Mesenchymal stem cell (in vitro differentiated cells and primary cell): ENCODE measurements around the gene NSL1.

Source experiments
- DNase-seq: peaks from one replicate; pipeline ENCODE4 v3.0.0-alpha.2; 2013
- H2AFZ ChIP-seq: one replicate; pipeline ENCODE4 v1.6.1; 2013; ENCODE audit warnings: low read depth, mild to moderate bottlenecking, control low read depth, inconsistent platforms, low read length, moderate library complexity
- H2AK5ac ChIP-seq: 2 replicates; pipeline ENCODE4 v1.6.1; 2013; ENCODE audit warnings: low read length, moderate library complexity, mild to moderate bottlenecking, inconsistent platforms; ENCODE audit not compliant: severe bottlenecking
- H2BK120ac ChIP-seq: one replicate; pipeline ENCODE4 v1.6.1; 2013; ENCODE audit warnings: low read depth, mild to moderate bottlenecking, inconsistent platforms, low read length, moderate library complexity
- H2BK12ac ChIP-seq, 2 experiments: one replicate each; pipeline ENCODE4 v1.6.1; 2013; ENCODE audit warnings: inconsistent platforms in 2 of 2, low read length in 2 of 2, mild to moderate bottlenecking in 2 of 2, moderate library complexity in 2 of 2, control low read depth in 1 of 2
- H2BK15ac ChIP-seq: one replicate; pipeline ENCODE4 v1.6.1; 2013; ENCODE audit warnings: mild to moderate bottlenecking, low read depth, inconsistent platforms; ENCODE audit not compliant: poor library complexity, severe bottlenecking
- H2BK5ac ChIP-seq: 2 replicates; pipeline ENCODE4 v1.6.1; 2013; ENCODE audit warnings: low read depth, mild to moderate bottlenecking, low read length, control low read depth, inconsistent platforms; ENCODE audit not compliant: poor library complexity, severe bottlenecking
- H3K14ac ChIP-seq, 2 experiments: one replicate each; pipeline ENCODE4 v1.6.1; 2013; ENCODE audit warnings: inconsistent platforms in 2 of 2, low read length in 2 of 2, control low read depth in 1 of 2, mild to moderate bottlenecking in 1 of 2, moderate library complexity in 1 of 2
- H3K18ac ChIP-seq, 2 experiments: one replicate each; pipeline ENCODE4 v1.6.1; 2013; ENCODE audit warnings: inconsistent platforms in 2 of 2, low read length in 2 of 2, control low read depth in 1 of 2, low read depth in 1 of 2, mild to moderate bottlenecking in 1 of 2
- H3K23ac ChIP-seq, 2 experiments: one replicate each; pipeline ENCODE4 v1.6.1; 2013; ENCODE audit warnings: inconsistent platforms in 2 of 2, low read length in 2 of 2, mild to moderate bottlenecking in 2 of 2, moderate library complexity in 2 of 2, control low read depth in 1 of 2
- H3K27ac ChIP-seq: 2 replicates; pipeline ENCODE4 v1.5.1; 2013; ENCODE audit warnings: mild to moderate bottlenecking, moderate library complexity, low read length, control low read depth, inconsistent platforms; ENCODE audit not compliant: poor library complexity, severe bottlenecking
- H3K27me3 ChIP-seq, 2 experiments: 2 replicates each; pipeline versions ENCODE4 v1.6.1 to v1.7.0; 2013; ENCODE audit warnings: low read length in 2 of 2, mild to moderate bottlenecking in 2 of 2, moderate library complexity in 2 of 2, control low read depth in 1 of 2, inconsistent platforms in 1 of 2; ENCODE audit not compliant: control insufficient read depth in 1 of 2, insufficient read depth in 1 of 2
- H3K36me3 ChIP-seq, 2 experiments: 2 replicates each; pipeline versions ENCODE4 v1.6.1 to v1.7.0; 2013; ENCODE audit warnings: low read length in 2 of 2, control low read depth in 1 of 2, inconsistent platforms in 1 of 2, low read depth in 1 of 2, mild to moderate bottlenecking in 1 of 2; ENCODE audit not compliant: insufficient read depth in 2 of 2, control insufficient read depth in 1 of 2
- H3K4ac ChIP-seq, 2 experiments: one replicate each; pipeline ENCODE4 v1.6.1; 2013; ENCODE audit warnings: inconsistent platforms in 2 of 2, low read length in 2 of 2, mild to moderate bottlenecking in 2 of 2, moderate library complexity in 2 of 2, control low read depth in 1 of 2, low read depth in 1 of 2
- H3K4me1 ChIP-seq: 2 replicates; pipeline ENCODE4 v1.6.1; 2013; ENCODE audit warnings: low read depth, low read length, control low read depth; ENCODE audit not compliant: control insufficient read depth, insufficient read depth
- H3K4me2 ChIP-seq: 2 replicates; pipeline ENCODE4 v1.6.1; 2013; ENCODE audit warnings: low read length, mild to moderate bottlenecking, inconsistent platforms; ENCODE audit not compliant: poor library complexity, severe bottlenecking
- H3K4me3 ChIP-seq, 2 experiments: 2 replicates each; pipeline versions ENCODE4 v1.5.1 to v1.7.0; 2013; ENCODE audit warnings: low read length in 2 of 2, mild to moderate bottlenecking in 2 of 2, control low read depth in 1 of 2, low read depth in 1 of 2; ENCODE audit not compliant: insufficient read depth in 1 of 2
- H3K79me1 ChIP-seq: replicated peaks from 2 replicates; pipeline ENCODE4 v1.6.1; 2013; ENCODE audit warnings: mild to moderate bottlenecking, control low read depth, low read length, inconsistent platforms; ENCODE audit not compliant: poor library complexity, severe bottlenecking
- H3K9ac ChIP-seq: 2 replicates; pipeline ENCODE4 v1.7.0; 2013; ENCODE audit warnings: mild to moderate bottlenecking, low read length, moderate library complexity
- H3K9me3 ChIP-seq: 2 replicates; pipeline ENCODE4 v1.7.0; 2013; ENCODE audit warnings: mild to moderate bottlenecking, low read length; ENCODE audit not compliant: control insufficient read depth
- H4K8ac ChIP-seq: one replicate; pipeline ENCODE4 v1.6.1; 2013; ENCODE audit warnings: inconsistent platforms, mild to moderate bottlenecking, low read length, moderate library complexity
- H4K91ac ChIP-seq: one replicate; pipeline ENCODE4 v1.6.1; 2013; ENCODE audit warnings: mild to moderate bottlenecking, low read length, inconsistent platforms
- WGBS: methylation state at CpG from one replicate; pipeline ENCODE4 v1.1.7; 2013; ENCODE audit warnings: mixed read lengths; 5-methylcytosine and 5-hydroxymethylcytosine counted together

Gene NSL1

GRCh38 chr1:212827831-212828278 lies 36.3 kb upstream of the NSL1 start:
- 94% methylated on average over 4 of the region's 5 CpGs for whole genome bisulfite sequencing

GRCh38 chr1:212827171-212827776 lies 35.7 kb upstream of the NSL1 start:
- Histone ChIP-seq H3K9me3 (peaks cover 16% of the 10 kb centered on the region), H3K14ac (no peak overlapping the region), H3K18ac (no peak overlapping the region), H3K9ac (no peak overlapping the region), H3K4ac (no peak overlapping the region), H2BK5ac (no peak overlapping the region), H3K4me1 (no peaks in the 10 kb centered on the region), H3K36me3 (no peaks in the 10 kb centered on the region), H3K27me3 (no peaks in the 10 kb centered on the region), H3K23ac (no peak overlapping the region), H3K79me1 (no peaks in the 10 kb centered on the region), H2BK15ac (no peak overlapping the region), H3K4me3 (no peak overlapping the region), H2AFZ (no peak overlapping the region), H4K91ac (no peak overlapping the region), H4K8ac (no peak overlapping the region), H3K4me2 (no peak overlapping the region), H2BK12ac (no peak overlapping the region), H2BK120ac (no peak overlapping the region), H3K27ac (no peak overlapping the region), H2AK5ac (no peak overlapping the region)
- 95% methylated on average over 2 of the region's 4 CpGs for WGBS
- DNase-seq, result no peak

More at GRCh38 chr1:212827831-212828278, 36.3 kb upstream of the NSL1 start:
- no peaks in the 10 kb centered on the region for H3K4me1 ChIP-seq
- H3K4ac ChIP-seq, result no peak overlapping the region
- DNase-seq, result no peak
- H2BK12ac ChIP-seq, result no peak overlapping the region
- H3K4me3 ChIP-seq, result no peak overlapping the region
- H3K14ac ChIP-seq, result no peak overlapping the region
- no peak overlapping the region for H3K23ac ChIP-seq
- no peak overlapping the region for H3K4me2 ChIP-seq
- H2BK15ac ChIP-seq, result no peak overlapping the region
- H3K27ac ChIP-seq, result no peak overlapping the region
- H3K79me1 ChIP-seq, result no peaks in the 10 kb centered on the region
- no peak overlapping the region for H2BK5ac ChIP-seq
- no peak overlapping the region for H2AK5ac ChIP-seq
- H2BK120ac ChIP-seq, result no peak overlapping the region
- no peak overlapping the region for H3K18ac ChIP-seq
- no peak overlapping the region for H3K9ac ChIP-seq
- peaks cover 16% of the 10 kb centered on the region for H3K9me3 ChIP-seq
- no peak overlapping the region for H2AFZ ChIP-seq
- H3K36me3 ChIP-seq, result no peaks in the 10 kb centered on the region
- H4K91ac ChIP-seq, result no peak overlapping the region
- H4K8ac ChIP-seq, result no peak overlapping the region
- H3K27me3 ChIP-seq, result no peaks in the 10 kb centered on the region

GRCh38 chr1:212825798-212826452 lies 34.3 kb upstream of the NSL1 start:
- Histone ChIP-seq H3K4me2 (no peak overlapping the region), H3K14ac (no peak overlapping the region), H3K23ac (no peak overlapping the region), H3K27me3 (no peaks in the 10 kb centered on the region), H4K91ac (no peak overlapping the region), H3K18ac (no peak overlapping the region), H2BK12ac (no peak overlapping the region), H3K4me3 (peak overlapping the region in 1 of 2 experiments; percentile 18), H3K4me1 (no peaks in the 10 kb centered on the region), H3K9ac (no peak overlapping the region), H2AFZ (no peak overlapping the region), H4K8ac (no peak overlapping the region), H3K36me3 (no peaks in the 10 kb centered on the region), H3K4ac (no peak overlapping the region), H2BK15ac (no peak overlapping the region), H2BK120ac (no peak overlapping the region), H3K9me3 (peaks cover 16% of the 10 kb centered on the region), H2BK5ac (no peak overlapping the region), H3K27ac (no peak overlapping the region), H2AK5ac (no peak overlapping the region), H3K79me1 (no peaks in the 10 kb centered on the region)
- 93% methylated on average over 6 of the region's 6 CpGs for WGBS
- DNase-seq, result no peak

GRCh38 chr1:212824201-212824600 lies 32.6 kb upstream of the NSL1 start:
- no peak overlapping the region for H3K4ac ChIP-seq
- H3K27ac ChIP-seq, result no peak overlapping the region
- H3K4me3 ChIP-seq, result no peak overlapping the region
- H2AFZ ChIP-seq, result no peak overlapping the region
- no peak overlapping the region for H4K91ac ChIP-seq
- H2BK5ac ChIP-seq, result no peak overlapping the region
- no peak overlapping the region for H3K18ac ChIP-seq
- 93% methylated on average over 16 of the region's 16 CpGs for WGBS
- H3K79me1 ChIP-seq, result no peaks in the 10 kb centered on the region
- no peaks in the 10 kb centered on the region for H3K27me3 ChIP-seq
- H4K8ac ChIP-seq, result no peak overlapping the region
- DNase-seq, result no peak
- no peak overlapping the region for H2AK5ac ChIP-seq
- H2BK12ac ChIP-seq, result no peak overlapping the region
- H3K4me1 ChIP-seq, result no peaks in the 10 kb centered on the region
- H3K36me3 ChIP-seq, result no peaks in the 10 kb centered on the region
- no peak overlapping the region for H3K4me2 ChIP-seq
- H2BK120ac ChIP-seq, result no peak overlapping the region
- H2BK15ac ChIP-seq, result no peak overlapping the region
- no peak overlapping the region for H3K14ac ChIP-seq
- no peak overlapping the region for H3K9ac ChIP-seq
- peaks cover 16% of the 10 kb centered on the region for H3K9me3 ChIP-seq
- no peak overlapping the region for H3K23ac ChIP-seq
